GM18868 (cell line): Measurements from ENCODE around the gene MNT.

Experiments used
- ATAC-seq: cut with Tn5 transposase; IDR thresholded peaks from one replicate; pipeline ENCODE4 v1.9.1; 2021; ENCODE audit warnings: mild to moderate bottlenecking, moderate library complexity; ENCODE audit not compliant: unreplicated experiment

The MNT gene

GRCh38 chr17:2383628-2384167 lies 17.2 kb downstream of the MNT start:
- ATAC-seq, result no peak

- ATAC-seq, result no peak
Observed at GRCh38 chr17:2380950-2381649, 19.8 kb downstream of the MNT start.

GRCh38 chr17:2380226-2380922 lies 20.5 kb downstream of the MNT start:
- no peak for ATAC-seq

- ATAC-seq, result no peak
Observed at GRCh38 chr17:2379489-2380225, 21.2 kb downstream of the MNT start.

GRCh38 chr17:2378905-2379304 lies 22.0 kb downstream of the MNT start:
- no peak for ATAC-seq

- ATAC-seq, result no peak
Observed at GRCh38 chr17:2377659-2378058, 23.2 kb downstream of the MNT start.

- no peak for ATAC-seq
Observed at GRCh38 chr17:2376107-2376506, 24.8 kb downstream of the MNT start.

GRCh38 chr17:2375406-2375805 lies 25.5 kb downstream of the MNT start:
- no peak for ATAC-seq

- no peak for ATAC-seq
Observed at GRCh38 chr17:2374549-2375285, 26.1 kb downstream of the MNT start.

- ATAC-seq, result no peak
Observed at GRCh38 chr17:2373179-2373578, 27.7 kb downstream of the MNT start.

GRCh38 chr17:2372681-2373080 lies 28.2 kb downstream of the MNT start:
- ATAC-seq, result no peak

- ATAC-seq, result no peak
Observed at GRCh38 chr17:2372180-2372579, 28.7 kb downstream of the MNT start.

GRCh38 chr17:2371183-2372130 lies 29.4 kb downstream of the MNT start:
- ATAC-seq, result no peak

GRCh38 chr17:2370211-2370589 lies 30.7 kb downstream of the MNT start:
- no peak for ATAC-seq

- ATAC-seq, result no peak
Observed at GRCh38 chr17:2369551-2370210, 31.2 kb downstream of the MNT start.

GRCh38 chr17:2369039-2369438 lies 31.8 kb downstream of the MNT start:
- no peak for ATAC-seq

- no peak for ATAC-seq
Observed at GRCh38 chr17:2368359-2368758, 32.5 kb downstream of the MNT start.

- no peak for ATAC-seq
Observed at GRCh38 chr17:2366747-2367494, 33.9 kb downstream of the MNT start.

- ATAC-seq, result no peak
Observed at GRCh38 chr17:2365132-2365531, 35.7 kb downstream of the MNT start.
